ENCODE data around the gene SPDYE6.

GRCh38 chr7:102389810-102390209, 33.6 kb upstream of the SPDYE6 start:
- TF ChIP-seq POLR2A (IDR thresholded peaks at IDR 0.05) (no peak), CTCF (IDR thresholded peaks at IDR 0.05) (no peak), POLR2AphosphoS5 (IDR thresholded peaks at IDR 0.05; ENCODE audit: insufficient read depth in 1 of 2, low read depth in 1 of 2) (no peak)

Data from vagina (tissue), 2 donors.